ENCODE results near the gene FOXF2.
"Not testable (repeated sequence)": the region's sequence is repeated elsewhere in the genome, so short reads cannot be mapped to it uniquely, and the experiment has no call there.

FOXF2 gene

DNA sequence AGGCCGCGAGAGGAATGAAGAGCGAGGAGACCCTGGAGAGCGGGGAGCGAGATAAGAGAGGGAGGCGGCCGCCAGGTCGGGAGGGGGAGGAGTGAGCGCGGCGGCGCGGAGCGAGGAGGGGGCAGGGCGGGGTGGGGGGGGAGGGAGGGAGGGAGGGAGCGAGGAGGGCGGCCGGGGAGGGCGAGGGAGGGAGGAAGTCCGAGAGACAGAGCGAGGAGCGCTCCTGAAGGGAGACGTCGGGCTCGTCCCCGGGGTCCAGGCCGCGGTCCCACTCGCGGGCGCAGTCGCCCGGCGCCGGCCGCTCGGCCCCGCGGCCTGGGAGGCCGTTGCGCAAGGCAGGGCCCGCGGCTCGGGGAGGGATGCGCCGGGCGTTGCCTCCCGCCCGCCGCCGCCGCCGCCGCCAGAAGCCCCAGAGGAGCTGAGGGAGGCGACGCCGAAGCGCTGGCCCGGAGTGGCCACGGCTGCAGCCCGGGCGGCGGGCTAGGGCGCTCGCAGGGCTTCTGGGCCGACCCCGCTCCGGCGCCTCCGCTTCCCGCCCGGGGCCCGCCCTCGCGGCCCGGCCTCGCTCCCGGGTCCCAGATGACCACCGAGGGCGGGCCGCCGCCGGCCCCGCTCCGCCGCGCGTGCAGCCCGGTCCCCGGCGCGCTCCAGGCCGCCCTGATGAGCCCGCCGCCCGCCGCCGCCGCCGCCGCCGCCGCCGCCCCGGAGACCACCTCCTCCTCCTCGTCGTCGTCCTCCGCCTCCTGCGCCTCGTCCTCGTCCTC is at the start of gene FOXF2:
Gene FOXF2, plus strand, starts transcription at position 208 of the 764 bp plus-strand sequence. Its CDS starts 372 bp downstream, at position 580.
- no peak for DNase-seq

DNA sequence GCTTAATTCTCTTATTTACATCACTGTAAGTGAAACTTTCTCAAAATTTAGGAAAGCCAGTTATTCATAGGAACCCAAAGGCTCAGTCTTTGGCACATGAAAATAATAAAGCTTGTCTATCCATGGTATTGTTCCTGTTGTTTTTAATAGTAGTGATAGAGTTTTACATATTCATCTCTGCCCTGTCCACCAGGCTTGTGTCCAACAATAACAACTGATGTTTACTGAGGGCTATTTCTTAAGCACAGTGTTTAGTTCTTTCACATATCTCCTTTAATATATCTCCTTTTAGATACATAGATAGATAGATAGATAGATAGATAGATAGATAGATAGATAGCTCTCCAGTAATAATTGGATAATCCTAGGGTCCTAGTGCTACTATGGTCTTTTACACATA is 43.3 kb upstream of the FOXF2 start:
- DNase-seq = no peak

DNA sequence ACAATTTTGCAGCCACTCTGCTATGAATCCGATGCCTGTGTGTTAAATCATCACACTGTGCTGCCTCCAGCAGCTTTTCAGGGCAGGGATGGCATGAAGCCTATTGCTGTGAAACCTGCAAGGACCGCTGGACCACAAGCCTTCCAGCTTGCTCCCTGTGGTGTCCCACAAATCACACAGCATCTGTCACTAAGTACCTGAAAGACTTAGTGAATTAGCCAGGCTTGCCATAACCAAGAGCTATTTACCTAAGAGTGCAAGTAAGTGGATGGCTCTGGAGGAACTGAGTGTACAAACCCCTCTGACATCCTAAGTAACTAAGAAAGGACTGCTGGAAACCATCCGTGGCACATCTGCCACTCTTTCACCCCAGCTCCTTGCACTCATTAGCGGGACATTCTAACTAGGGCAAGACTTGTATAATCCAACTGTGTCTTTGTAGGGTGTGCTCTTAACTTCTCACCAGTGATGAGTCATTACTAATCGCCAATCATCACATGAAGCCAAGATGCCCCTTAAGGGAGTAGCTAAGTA is 42.8 kb upstream of the FOXF2 start:
- no peak for DNase-seq

- no peak for DNase-seq
Measured at GRCh38 chr6:1347161-1347560, 42.2 kb upstream of the FOXF2 start.

DNA sequence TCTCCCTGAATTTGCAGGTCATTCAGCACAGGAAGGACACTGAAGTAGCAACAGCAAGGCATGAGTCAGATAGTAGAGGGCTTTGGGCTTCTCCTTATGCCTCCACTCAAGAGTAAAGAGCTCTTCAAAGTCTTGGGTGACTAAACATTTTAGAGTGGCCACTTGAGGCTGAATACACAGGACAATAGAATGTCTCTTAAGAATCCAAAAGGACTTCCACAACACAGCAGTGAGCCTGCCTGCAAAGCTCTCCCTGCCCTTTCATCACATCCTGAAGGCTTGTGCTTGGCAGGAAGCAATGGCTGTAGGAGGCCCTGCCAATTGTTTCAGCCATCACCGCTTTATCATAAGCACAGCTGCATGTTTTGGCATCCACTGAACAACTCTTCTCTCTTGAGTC is 40.7 kb upstream of the FOXF2 start:
- no peak for DNase-seq

- no peak for DNase-seq
Measured at GRCh38 chr6:1349655-1350054, 39.7 kb upstream of the FOXF2 start.

DNA sequence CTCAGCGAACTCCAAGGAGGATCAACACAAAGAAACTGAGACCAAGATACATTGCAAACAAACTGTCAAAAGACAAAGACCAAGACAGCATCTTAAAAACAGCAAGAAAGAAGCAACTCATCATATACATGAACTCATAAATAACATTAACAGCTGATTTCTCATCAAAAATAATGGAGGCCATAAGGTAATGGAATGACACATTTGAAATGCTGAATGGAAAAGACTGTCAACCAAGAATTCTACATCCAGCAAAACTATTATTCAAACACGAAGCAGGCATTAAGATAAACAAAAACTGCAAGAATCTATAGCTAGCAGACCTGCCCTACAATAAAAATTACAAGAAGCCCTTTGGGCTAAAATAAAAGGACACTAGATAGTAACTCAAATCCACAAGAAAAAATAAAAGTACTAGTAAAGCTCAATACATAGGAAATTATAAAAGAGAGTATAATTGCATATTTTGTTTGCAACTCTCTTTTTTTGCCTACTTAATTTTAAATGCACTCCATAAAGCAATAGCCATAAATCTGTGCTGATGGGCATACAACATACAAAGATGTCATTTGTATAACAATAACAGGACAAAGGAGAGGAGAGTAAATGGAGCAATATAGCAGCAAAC is 37.9 kb upstream of the FOXF2 start:
- DNase-seq = no peak

GRCh38 chr6:1355068-1355467 is 34.3 kb upstream of the FOXF2 start:
- DNase-seq = not testable (repeated sequence)

DNA sequence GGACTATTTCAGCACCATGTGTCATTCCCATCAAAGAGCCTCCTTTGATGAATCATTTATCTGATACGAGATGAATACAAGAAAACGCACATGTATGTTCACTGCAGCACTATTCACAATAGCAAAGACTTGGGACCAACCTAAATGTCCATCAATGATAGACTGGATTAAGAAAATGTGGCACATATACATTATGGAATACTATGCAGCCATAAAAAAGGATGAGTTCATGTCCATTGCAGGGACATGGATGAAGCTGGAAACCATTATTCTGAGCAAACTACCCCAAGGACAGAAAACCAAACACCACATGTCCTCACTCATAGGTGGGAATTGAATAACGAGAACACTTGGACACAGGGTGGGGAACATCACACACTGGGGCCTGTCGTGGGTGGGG is 27.7 kb upstream of the FOXF2 start:
- DNase-seq = not testable (repeated sequence)

- no peak for DNase-seq
Measured at GRCh38 chr6:1362643-1363042, 26.7 kb upstream of the FOXF2 start.

DNA sequence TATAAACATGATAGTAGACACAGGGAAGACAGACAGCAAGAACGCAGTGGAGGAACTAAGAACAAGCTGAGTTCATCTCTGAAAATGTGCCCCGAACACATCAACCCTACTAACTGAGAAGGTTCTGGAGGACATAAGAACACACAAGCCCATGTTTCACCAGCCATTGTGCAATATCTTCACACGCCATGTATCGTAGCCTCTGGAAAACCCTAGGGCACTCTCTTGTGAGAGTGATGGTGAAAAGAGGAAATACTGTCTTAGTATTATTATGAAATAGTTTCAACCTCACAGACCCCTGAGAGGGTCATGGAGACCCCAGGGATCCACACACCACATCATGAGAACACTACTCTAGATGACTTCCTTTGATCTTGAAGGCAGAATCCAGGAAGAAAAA is 26.1 kb upstream of the FOXF2 start:
- no peak for DNase-seq

GRCh38 chr6:1363729-1364572 is 25.4 kb upstream of the FOXF2 start:
- DNase-seq = no peak

DNA sequence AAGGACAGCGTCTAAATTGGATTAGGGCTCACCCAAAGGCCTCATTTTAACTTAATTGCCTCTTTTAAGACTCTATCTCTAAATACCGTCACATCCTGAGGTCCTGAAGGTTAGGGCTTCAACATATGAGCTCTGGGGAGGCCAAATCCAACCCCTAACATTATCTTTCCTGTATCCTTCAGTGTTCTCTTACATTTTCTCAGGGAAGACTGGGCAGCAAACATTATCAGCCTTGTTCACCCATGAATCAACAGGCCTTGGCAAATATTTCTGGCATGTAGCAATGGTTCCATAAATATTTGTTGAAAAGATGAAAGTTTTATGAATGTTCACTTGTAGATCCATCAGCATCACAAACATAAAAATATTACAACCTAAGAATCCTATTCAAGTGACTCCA is 24.6 kb upstream of the FOXF2 start:
- no peak for DNase-seq

GRCh38 chr6:1365686-1366085 is 23.7 kb upstream of the FOXF2 start:
- DNase-seq = no peak

GRCh38 chr6:1367771-1368170 is 21.6 kb upstream of the FOXF2 start:
- DNase-seq = no peak

DNA sequence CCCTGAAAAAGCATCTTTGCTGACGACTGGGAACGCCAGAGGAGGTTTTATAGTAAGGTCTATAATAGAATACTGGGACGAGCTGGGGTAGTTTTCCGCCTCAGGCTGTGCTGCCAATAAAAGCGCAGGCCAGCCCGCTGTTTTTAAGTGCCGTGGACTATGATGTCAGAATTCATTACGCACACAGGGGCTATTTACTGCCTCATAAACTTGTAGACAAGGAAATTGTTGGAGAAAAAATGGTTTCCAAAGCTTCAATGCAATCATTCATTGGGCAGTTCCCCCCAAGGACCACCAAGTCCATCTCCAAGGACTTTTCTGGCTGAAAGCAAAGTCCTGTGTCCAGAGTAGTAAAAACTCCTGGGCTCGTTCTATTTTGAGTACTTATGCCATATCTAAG is 20.4 kb upstream of the FOXF2 start:
- no peak for DNase-seq

- DNase-seq = not testable (repeated sequence)
Measured at GRCh38 chr6:1369695-1370094, 19.7 kb upstream of the FOXF2 start.

GRCh38 chr6:1371933-1372332 is 17.4 kb upstream of the FOXF2 start:
- DNase-seq = no peak

GRCh38 chr6:1372690-1373089 is 16.7 kb upstream of the FOXF2 start:
- no peak for DNase-seq

- no peak for DNase-seq
Measured at GRCh38 chr6:1376653-1377052, 12.7 kb upstream of the FOXF2 start.

GRCh38 chr6:1377526-1377925 is 11.8 kb upstream of the FOXF2 start:
- DNase-seq = no peak

GRCh38 chr6:1378065-1379016 is 11.0 kb upstream of the FOXF2 start:
- no peak for DNase-seq
